Measurements from ENCODE around the gene SETDB1.

- TF ChIP-seq, protein P1, sequence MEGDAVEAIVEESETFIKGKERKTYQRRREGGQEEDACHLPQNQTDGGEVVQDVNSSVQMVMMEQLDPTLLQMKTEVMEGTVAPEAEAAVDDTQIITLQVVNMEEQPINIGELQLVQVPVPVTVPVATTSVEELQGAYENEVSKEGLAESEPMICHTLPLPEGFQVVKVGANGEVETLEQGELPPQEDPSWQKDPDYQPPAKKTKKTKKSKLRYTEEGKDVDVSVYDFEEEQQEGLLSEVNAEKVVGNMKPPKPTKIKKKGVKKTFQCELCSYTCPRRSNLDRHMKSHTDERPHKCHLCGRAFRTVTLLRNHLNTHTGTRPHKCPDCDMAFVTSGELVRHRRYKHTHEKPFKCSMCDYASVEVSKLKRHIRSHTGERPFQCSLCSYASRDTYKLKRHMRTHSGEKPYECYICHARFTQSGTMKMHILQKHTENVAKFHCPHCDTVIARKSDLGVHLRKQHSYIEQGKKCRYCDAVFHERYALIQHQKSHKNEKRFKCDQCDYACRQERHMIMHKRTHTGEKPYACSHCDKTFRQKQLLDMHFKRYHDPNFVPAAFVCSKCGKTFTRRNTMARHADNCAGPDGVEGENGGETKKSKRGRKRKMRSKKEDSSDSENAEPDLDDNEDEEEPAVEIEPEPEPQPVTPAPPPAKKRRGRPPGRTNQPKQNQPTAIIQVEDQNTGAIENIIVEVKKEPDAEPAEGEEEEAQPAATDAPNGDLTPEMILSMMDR (IDR thresholded peaks at IDR 0.05), result no peak
- TF ChIP-seq EP300 (IDR thresholded peaks at IDR 0.05), result no peak
Measured at GRCh38 chr1:150971583-150972416, 45.6 kb downstream of the SETDB1 start.

Data from esophagus muscularis mucosa (tissue), 3 donors.